GM21526 (cell line): ENCODE results near the gene DAPK1.

Experiments used
- ATAC-seq: cut with Tn5 transposase; IDR thresholded peaks from one replicate; pipeline ENCODE4 v1.9.1; 2021; ENCODE audit warnings: moderate library complexity; ENCODE audit not compliant: unreplicated experiment, low FRiP score

Gene DAPK1

DNA sequence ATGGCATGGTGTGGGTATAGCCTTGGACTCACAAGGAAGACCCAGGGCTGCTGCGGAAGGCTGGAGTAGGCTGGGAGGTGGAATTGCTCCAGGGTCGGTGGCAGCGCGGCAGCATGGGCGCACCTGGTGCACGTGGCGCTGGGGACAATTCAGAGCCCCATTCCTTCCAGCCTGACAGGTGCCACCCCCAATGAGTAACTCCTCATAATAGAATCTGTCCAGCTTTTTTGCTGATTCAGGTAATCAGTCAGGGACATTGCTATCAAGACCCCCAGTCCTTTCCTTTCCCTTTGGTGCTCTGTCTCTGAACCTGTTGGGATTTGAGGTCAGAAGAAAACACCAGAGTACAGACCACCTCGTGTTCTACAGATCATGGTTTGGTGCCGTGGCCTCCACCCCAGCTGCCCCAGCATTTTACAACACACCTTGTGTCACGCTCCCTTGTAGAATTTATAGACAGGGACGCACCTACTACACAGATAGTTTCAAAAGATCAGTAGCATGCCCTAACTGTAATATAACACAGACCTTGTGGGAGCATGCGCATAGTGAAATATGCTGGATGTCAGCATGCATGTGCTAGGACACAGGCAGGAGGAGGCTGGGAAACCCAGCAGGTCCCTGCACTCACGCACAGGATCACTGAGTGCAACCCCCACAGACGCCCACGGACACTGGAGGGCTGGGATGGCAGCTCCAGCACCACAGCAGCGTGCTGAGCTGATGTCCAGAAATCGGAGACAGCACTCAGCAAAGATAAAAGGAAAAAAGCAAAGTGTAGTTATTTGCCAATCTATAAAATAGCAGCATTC is 180.3 kb downstream of the DAPK1 start:
- ATAC-seq, result no peak

GRCh38 chr9:87678650-87679355 is 181.1 kb downstream of the DAPK1 start:
- ATAC-seq, result no peak

GRCh38 chr9:87681271-87682061 is 183.8 kb downstream of the DAPK1 start:
- no peak for ATAC-seq

- no peak for ATAC-seq
Measured at GRCh38 chr9:87682085-87682484, 184.4 kb downstream of the DAPK1 start.

GRCh38 chr9:87682618-87683017 is 185.0 kb downstream of the DAPK1 start:
- ATAC-seq, result no peak

GRCh38 chr9:87683751-87684626 is 186.3 kb downstream of the DAPK1 start:
- ATAC-seq, result no peak

- ATAC-seq, result no peak
Measured at GRCh38 chr9:87684627-87685219, 187.1 kb downstream of the DAPK1 start.

DNA sequence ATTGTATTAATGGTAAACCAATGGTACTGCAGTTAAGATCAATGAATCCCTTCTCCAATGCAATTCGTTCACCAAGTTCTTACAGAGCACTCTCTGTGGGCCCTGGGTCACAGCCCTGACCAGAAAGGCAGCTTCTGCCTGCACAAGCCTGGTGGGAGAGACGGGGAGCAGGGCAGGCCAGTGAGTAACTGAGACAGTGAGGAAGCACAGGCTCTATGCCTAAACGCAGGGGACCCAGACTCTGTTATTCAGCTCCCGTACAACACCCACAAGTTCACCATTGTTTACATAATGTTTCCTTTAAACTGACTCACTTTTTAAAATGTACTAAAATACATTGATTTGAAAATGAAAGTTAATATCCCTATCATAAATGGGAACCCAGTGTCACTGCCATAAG is 187.8 kb downstream of the DAPK1 start:
- no peak for ATAC-seq

GRCh38 chr9:87685871-87686519 is 188.3 kb downstream of the DAPK1 start:
- ATAC-seq, result no peak

GRCh38 chr9:87686520-87687090 is 188.9 kb downstream of the DAPK1 start:
- no peak for ATAC-seq

DNA sequence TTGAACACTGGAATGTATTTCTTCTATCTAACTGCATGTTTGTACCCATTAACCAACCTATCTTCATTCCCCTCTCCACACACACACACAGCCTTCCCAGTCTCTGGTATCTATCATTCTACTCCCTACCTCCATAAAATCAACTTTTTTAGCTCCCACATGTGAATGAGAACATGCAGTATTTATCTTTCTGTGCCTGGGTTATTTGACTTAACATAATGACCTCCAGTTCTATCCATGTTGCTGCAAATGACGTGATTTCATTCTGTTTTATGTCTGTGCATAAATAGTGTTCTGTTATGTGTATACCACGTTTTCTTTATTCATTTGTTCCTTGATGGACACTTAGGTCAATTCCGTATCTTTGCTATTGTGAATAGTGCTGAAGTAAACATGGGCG is 189.5 kb downstream of the DAPK1 start:
- no peak for ATAC-seq

DNA sequence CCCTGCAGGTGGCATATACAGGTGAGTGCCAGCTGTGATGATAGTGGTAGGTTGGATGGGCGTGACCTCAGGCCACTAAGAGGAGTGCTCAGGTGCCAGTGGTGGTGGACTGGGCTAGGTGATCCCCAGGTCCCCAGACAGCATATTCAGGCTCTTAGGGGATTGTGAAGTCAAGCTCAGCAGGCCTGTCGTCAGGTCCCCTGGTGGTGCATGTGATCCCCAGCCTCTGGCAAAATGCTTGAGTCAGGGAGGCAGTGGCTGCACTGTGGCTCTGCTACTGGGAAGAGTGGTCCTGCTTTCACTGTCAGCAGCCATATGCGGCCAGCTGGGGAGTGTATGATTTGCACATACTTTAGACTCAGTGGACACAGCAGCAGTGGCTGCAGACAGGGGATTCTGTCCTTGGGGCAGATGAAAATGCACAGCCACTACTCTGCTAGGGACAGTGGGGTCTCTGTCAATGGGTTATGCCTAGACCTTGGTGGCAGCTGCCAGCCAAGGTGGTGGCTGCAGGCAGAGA is 196.6 kb downstream of the DAPK1 start:
- no peak for ATAC-seq

DNA sequence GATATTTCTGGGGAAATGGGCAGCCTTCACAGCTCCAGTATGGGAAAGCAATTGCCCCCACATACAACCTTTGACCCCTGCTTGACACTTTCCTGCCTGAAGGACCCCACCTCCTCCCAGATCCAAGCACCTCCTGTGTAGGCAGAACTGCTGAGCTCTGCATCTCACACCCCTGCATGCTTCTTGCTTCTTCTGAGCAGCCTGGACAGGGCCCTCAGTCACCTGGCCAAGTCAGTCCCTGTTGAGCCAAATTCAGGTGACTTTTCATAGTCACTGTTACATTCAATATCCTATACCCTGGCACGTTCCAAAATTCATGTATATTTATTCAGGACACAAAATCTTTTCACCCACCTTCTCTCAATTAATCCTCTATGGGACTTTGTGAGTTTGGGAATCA is 197.9 kb downstream of the DAPK1 start:
- no peak for ATAC-seq

- ATAC-seq, result no peak
Measured at GRCh38 chr9:87696641-87697040, 199.0 kb downstream of the DAPK1 start.

GRCh38 chr9:87698069-87698809 is 200.6 kb downstream of the DAPK1 start:
- ATAC-seq, result no peak

GRCh38 chr9:87699835-87700234 is 202.2 kb downstream of the DAPK1 start:
- ATAC-seq, result no peak

DNA sequence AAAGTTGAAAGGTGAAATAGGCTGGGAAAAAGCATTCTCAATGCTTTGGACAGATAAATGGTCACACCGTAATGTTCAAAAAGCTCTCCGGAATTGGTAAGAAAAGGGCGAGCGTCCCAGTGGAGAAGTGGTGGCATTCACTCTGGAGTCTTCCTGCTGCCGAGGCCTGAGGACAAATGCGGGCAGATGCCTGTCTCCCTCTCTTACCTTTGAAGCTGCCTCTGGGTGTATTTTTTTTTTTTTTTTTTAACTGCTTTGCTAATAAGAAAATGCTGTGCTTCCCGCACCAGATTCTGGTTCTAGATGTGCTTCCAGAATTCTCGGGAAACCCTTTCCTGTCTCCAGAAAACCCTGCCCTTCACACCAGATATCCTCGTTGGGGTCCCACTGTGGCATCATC is 203.8 kb downstream of the DAPK1 start:
- ATAC-seq, result no peak

GRCh38 chr9:87701931-87702421 is 204.3 kb downstream of the DAPK1 start:
- no peak for ATAC-seq
